B cell (primary cell): ENCODE measurements around the gene ARL4A. TPM values are rescaled to one million over a fixed set of nuclear protein-coding genes. Genes with fewer than 3 reads are reported as not detected.
"Not testable (repeated sequence)": the region's sequence is repeated elsewhere in the genome, so short reads cannot be mapped to it uniquely, and the experiment has no call there.

Experiments
- ATAC-seq: fragments of 200-7000 bp; cut with Tn5 transposase; one replicate; pipeline ENCODE4 v1.10.0; 2021; ENCODE audit warnings: low read depth, mild to moderate bottlenecking, moderate number of reproducible peaks, moderate library complexity
- CTCF ChIA-PET: fragments of 350-600 bp; sonication (Branson Sonifier 250); formaldehyde crosslinking; loops from one replicate; lab custom pipeline; 2021; ENCODE audit warnings: antibody characterized with exemption, inconsistent platforms; lab: Charles Lee
- POLR2A ChIA-PET: fragments of 350-600 bp; sonication (Branson Sonifier 250); formaldehyde crosslinking; loops from one replicate; lab custom pipeline; 2021; ENCODE audit warnings: antibody characterized with exemption; lab: Charles Lee
- DNase-seq: peaks from one replicate; pipeline ENCODE4 v3.0.0; 2013
- H2AFZ ChIP-seq: 2 replicates; pipeline ENCODE4 v1.6.1; 2012; ENCODE audit warnings: mild to moderate bottlenecking, low read depth, low read length; ENCODE audit not compliant: insufficient read depth, poor library complexity, severe bottlenecking
- H3K27ac ChIP-seq, 2 donors: 1 replicate in 1 of 2; 2 replicates in 1 of 2; pipeline ENCODE4 v1.5.1; 2012 to 2013; ENCODE audit warnings: low read length in 2 of 2, mild to moderate bottlenecking in 2 of 2, moderate library complexity in 1 of 2
- H3K27me3 ChIP-seq, 4 experiments: fragments of 200-600 bp in 1 of 4; sonication (generic) in 1 of 4; replicated peaks in 1 of 4; 1 replicate in 2 of 4; 2 replicates in 2 of 4; pipeline versions ENCODE4 v1.6.1 to v1.7.0; 2013 to 2016; ENCODE audit warnings: low read length in 3 of 4, mild to moderate bottlenecking in 2 of 4, mixed read lengths in 1 of 4, moderate library complexity in 1 of 4; ENCODE audit not compliant: insufficient read depth in 4 of 4, control insufficient read depth in 3 of 4; ENCODE audit errors: control extremely low read depth in 1 of 4
- H3K36me3 ChIP-seq, 2 experiments: replicated peaks in 1 of 2; 1 replicate in 1 of 2; 2 replicates in 1 of 2; pipeline versions ENCODE4 v1.6.1 to v1.7.1; 2013; ENCODE audit warnings: low read length in 1 of 2; ENCODE audit not compliant: insufficient read depth in 2 of 2, control insufficient read depth in 1 of 2; ENCODE audit errors: control extremely low read depth in 1 of 2, extremely low read depth in 1 of 2
- H3K4me1 ChIP-seq, 2 donors: fragments of 200-600 bp in 1 of 2; sonication (generic) in 1 of 2; 1 replicate in 1 of 2; 2 replicates in 1 of 2; pipeline versions ENCODE4 v1.5.1 to v1.6.1; 2013 to 2017; ENCODE audit warnings: low read length in 2 of 2; ENCODE audit not compliant: control insufficient read depth in 2 of 2, insufficient read depth in 2 of 2
- H3K4me2 ChIP-seq: replicated peaks from 2 replicates; pipeline ENCODE3; 2012; ENCODE audit warnings: mild to moderate bottlenecking, low read depth, low read length; ENCODE audit not compliant: poor library complexity, severe bottlenecking
- H3K4me3 ChIP-seq, 5 experiments: fragments of 200-600 bp in 1 of 5; sonication (generic) in 1 of 5; 1 replicate in 3 of 5; 2 replicates in 2 of 5; pipeline versions ENCODE4 v1.5.1 to v1.7.0; 2011 to 2016; ENCODE audit warnings: low read length in 4 of 5, mild to moderate bottlenecking in 4 of 5, low read depth in 2 of 5, control low read depth in 1 of 5, moderate library complexity in 1 of 5; ENCODE audit not compliant: insufficient read depth in 1 of 5; ENCODE audit errors: control extremely low read depth in 1 of 5, extremely low read depth in 1 of 5
- H3K79me2 ChIP-seq: fragments of 200-600 bp; sonication (generic); one replicate; pipeline ENCODE4 v1.6.0; 2016; ENCODE audit warnings: low read length; ENCODE audit not compliant: control insufficient read depth, insufficient read depth
- H3K9ac ChIP-seq: fragments of 200-600 bp; sonication (generic); 2 replicates; pipeline ENCODE4 v1.6.1; 2017; ENCODE audit warnings: mild to moderate bottlenecking, low read length, moderate library complexity
- H3K9me3 ChIP-seq, 3 donors: one replicate each; pipeline versions ENCODE4 v1.6.1 to v1.7.1; 2013; ENCODE audit warnings: low read length in 2 of 3; ENCODE audit not compliant: control insufficient read depth in 2 of 3, insufficient read depth in 1 of 3; ENCODE audit errors: control extremely low read depth in 1 of 3
- H4K20me1 ChIP-seq: 2 replicates; pipeline ENCODE4 v1.6.0; 2012; ENCODE audit warnings: mild to moderate bottlenecking, low read length; ENCODE audit not compliant: insufficient read depth, control insufficient read depth, poor library complexity, severe bottlenecking
- H3K27ac Mint-ChIP-seq: one replicate; pipeline ENCODE4 v1.8.0; 2021; ENCODE audit warnings: mixed read lengths
- H3K27me3 Mint-ChIP-seq: one replicate; pipeline ENCODE4 v1.8.0; 2021; ENCODE audit warnings: mixed read lengths
- H3K4me1 Mint-ChIP-seq: one replicate; pipeline ENCODE4 v1.8.0; 2021; ENCODE audit warnings: mixed read lengths
- H3K4me3 Mint-ChIP-seq: one replicate; pipeline ENCODE4 v1.8.0; 2021; ENCODE audit warnings: mixed read lengths
- H3K9me3 Mint-ChIP-seq: one replicate; pipeline ENCODE4 v1.8.0; 2022; ENCODE audit warnings: mixed read lengths; ENCODE audit not compliant: insufficient read depth
- CTCF ChIP-seq: fragments of 200-600 bp; IDR thresholded peaks from one replicate; pipeline ENCODE4 v1.8.0; 2022; ENCODE audit warnings: antibody characterized with exemption, mild to moderate bottlenecking
- EZH2 ChIP-seq: IDR thresholded peaks from 2 replicates; pipeline ENCODE4 v1.6.1; 2012; ENCODE audit warnings: borderline replicate concordance, low read depth, mild to moderate bottlenecking, moderate library complexity, low read length; ENCODE audit not compliant: insufficient read depth, poor library complexity, severe bottlenecking
- WGBS: methylation state at CpG from one replicate; pipeline ENCODE4 v1.1.5; 2013; ENCODE audit warnings: missing lambda C conversion rate; ENCODE audit not compliant: insufficient coverage; 5-methylcytosine and 5-hydroxymethylcytosine counted together
- intact Hi-C: fragments of 100-400 bp; cut with micrococcal nuclease; formaldehyde crosslinking; loops from one replicate; pipeline ENCODE4 v1.10.0; 2022
- polyA plus RNA-seq: library from polyadenylated mRNA; depleted of rRNA; stranded (reverse); fragments of >200 nt; gene quantifications from 2 replicates; pipeline ENCODE4 v1.2.3, GENCODE V29; 2012
- total RNA-seq, 2 donors: library from RNA; stranded (reverse); fragments of 120-200 nt in 1 of 2; gene quantifications; 1 replicate in 1 of 2; 2 replicates in 1 of 2; pipeline versions ENCODE4 v1.2.3 to v1.2.4, GENCODE V29; 2013 to 2022

Gene ARL4A
- total and polyA plus RNA-seq, 2 donors (not counting 1 experiment from before 2014, with no cell fraction given) = 14.2 to 100 TPM

- peak overlapping the region; percentile 50 for H3K9ac ChIP-seq
- no peaks in the 10 kb centered on the region for H4K20me1 ChIP-seq
- no peaks in the 10 kb centered on the region for H3K36me3 ChIP-seq
- TF ChIP-seq EZH2 = no peak
- TF ChIP-seq CTCF = no peak
- no peaks in the 10 kb centered on the region for H3K9me3 Mint-ChIP-seq
- intact Hi-C loops = no loop called here
- H2AFZ ChIP-seq = peak overlapping the region; percentile 51
- peak overlapping the region; percentile 36 to 38 for H3K27ac ChIP-seq
- ATAC-seq (peak; percentile 31), DNase-seq (peak; percentile 36)
- no peaks in the 10 kb centered on the region for H3K79me2 ChIP-seq
- peak overlapping the region in 3 of 5 experiments; percentile 23 to 66 (median 23) for H3K4me3 ChIP-seq
- no CpG with 5 or more reads among the region's 6 CpGs for WGBS
- ChIA-PET CTCF (interaction anchor here (0.9 to 1.1 kb wide), 2 partner anchors 16 to 592 kb away, joined by 3 to 4 read pairs; partner anchors contain the start of gene ARL4A), POLR2A (no interaction called here)
- H3K27ac Mint-ChIP-seq = peak overlapping the region; percentile 64
- peaks cover 0 to 8% (median 0%) of the 10 kb centered on the region in 3 donors for H3K9me3 ChIP-seq
- no peaks in the 10 kb centered on the region for H3K27me3 Mint-ChIP-seq
- H3K4me1 ChIP-seq = peaks cover 35 to 43% of the 10 kb centered on the region in 2 donors
- H3K4me1 Mint-ChIP-seq = peaks cover 63% of the 10 kb centered on the region
- peak overlapping the region; percentile 51 for H3K4me3 Mint-ChIP-seq
- H3K4me2 ChIP-seq = peak overlapping the region; percentile 73
- H3K27me3 ChIP-seq = no peaks in the 10 kb centered on the region
These were observed 16.5 kb upstream of the ARL4A start for GRCh38 chr7:12670743-12671520.

GRCh38 chr7:12673436-12673835 lies 14.0 kb upstream of the ARL4A start:
- ATAC-seq, POLR2A ChIA-PET, H4K20me1 ChIP-seq, H3K36me3 ChIP-seq, H3K79me2 ChIP-seq, H3K9me3 Mint-ChIP-seq, DNase-seq, H3K27ac ChIP-seq, H3K4me3 Mint-ChIP-seq, H2AFZ ChIP-seq, H3K27me3 Mint-ChIP-seq, H3K27me3 ChIP-seq, H3K27ac Mint-ChIP-seq, intact Hi-C loops, H3K4me2 ChIP-seq, H3K9ac ChIP-seq, H3K4me3 ChIP-seq: not testable (repeated sequence)
- CTCF ChIA-PET = interaction anchor here (0.6 to 1.6 kb wide), 2 partner anchors 350 to 445 kb away, joined by 3 to 5 read pairs; no protein-coding TSS in a partner anchor
- peaks cover 27 to 37% of the 10 kb centered on the region in 2 donors for H3K4me1 ChIP-seq
- peaks cover 48% of the 10 kb centered on the region for H3K4me1 Mint-ChIP-seq
- WGBS = 97% methylated on average over 5 of the region's 7 CpGs
- peaks cover 0 to 15% (median 0%) of the 10 kb centered on the region in 3 donors for H3K9me3 ChIP-seq
